AG04449 (cell line): ENCODE data around the gene GNL3L.

Experiments
- CTCF ChIA-PET: fragments of 350-600 bp; formaldehyde crosslinking; extraction: SDS; loops from one replicate; lab custom pipeline; 2021; ENCODE audit warnings: antibody characterized with exemption; lab: Yijun Ruan, JAX
- POLR2A ChIA-PET: fragments of 400-600, 350-600 bp; formaldehyde crosslinking; extraction: SDS; loops from one replicate; lab custom pipeline; 2020; ENCODE audit warnings: antibody characterized with exemption, inconsistent platforms; lab: Yijun Ruan, JAX
- DNase-seq: peaks from one replicate; pipeline ENCODE4 v3.0.0-alpha.2; 2010; ENCODE audit warnings: low read depth, low spot score
- H3K4me3 ChIP-seq: 2 replicates; pipeline ENCODE4 v1.5.1; 2011; ENCODE audit warnings: low read depth, mild to moderate bottlenecking, control low read depth, low read length
- CTCF ChIP-seq: IDR thresholded peaks from one replicate; pipeline ENCODE4 v1.5.1; 2011; ENCODE audit warnings: mild to moderate bottlenecking, moderate library complexity, low read length, control low read depth, inconsistent platforms; ENCODE audit not compliant: insufficient read depth; ENCODE audit errors: missing control alignments

Gene GNL3L

GRCh38 chrX:54597728-54598127, 67.7 kb downstream of the GNL3L start:
- no peak for TF ChIP-seq CTCF
- CTCF ChIA-PET, result no interaction called here
- DNase-seq, result no peak
- POLR2A ChIA-PET, result no interaction called here
- no peak overlapping the region for H3K4me3 ChIP-seq

- CTCF ChIA-PET, result no interaction called here
- DNase-seq, result no peak
- no peak for TF ChIP-seq CTCF
- POLR2A ChIA-PET, result interaction anchor here (0.7 kb wide), 1 partner anchor 17 kb away, joined by 3 read pairs; no protein-coding TSS in a partner anchor
- H3K4me3 ChIP-seq, result no peak overlapping the region
These were observed 72.5 kb downstream of the GNL3L start for GRCh38 chrX:54602563-54602962.
